Gastrocnemius medialis (tissue), 4 donors: ENCODE data around the gene GOLT1B.

Experiments
- CTCF ChIP-seq, 5 experiments: fragments of 450-650 bp in 3 of 5; fragments of 200-600 bp in 2 of 5; sonication (generic) in 2 of 5; IDR thresholded peaks in 4 of 5; conservative IDR thresholded peaks in 1 of 5; 1 replicate in 4 of 5; 2 replicates in 1 of 5; pipeline ENCODE4 v1.5.1; 2016 to 2019; ENCODE audit warnings: antibody characterized with exemption in 5 of 5, mild to moderate bottlenecking in 3 of 5, moderate library complexity in 3 of 5
- POLR2A ChIP-seq, 2 donors: fragments of 450-650 bp; IDR thresholded peaks; one replicate each; pipeline ENCODE4 v1.6.1; 2017; ENCODE audit warnings: antibody characterized with exemption in 2 of 2, mild to moderate bottlenecking in 2 of 2, moderate library complexity in 2 of 2

DNA sequence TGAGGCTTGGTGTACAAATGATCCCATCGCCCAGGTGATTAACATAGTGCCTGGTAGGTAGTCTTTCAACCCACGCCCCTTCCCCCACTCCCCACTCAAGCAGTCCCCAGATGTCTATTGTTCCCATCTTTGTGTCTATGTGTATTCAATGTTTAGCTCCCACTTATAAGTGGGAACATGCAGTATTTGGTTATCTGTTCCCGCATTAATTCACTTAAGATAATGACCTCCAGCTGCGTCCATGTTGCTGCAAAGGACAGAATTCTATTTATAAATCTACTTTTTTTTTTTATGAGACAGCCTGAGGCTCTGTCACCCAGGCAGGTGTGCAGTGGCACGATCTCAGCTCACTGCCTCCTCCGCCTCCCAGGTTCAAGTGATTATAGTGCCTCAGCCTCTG lies 40.2 kb downstream of the GOLT1B start:
- no peak for TF ChIP-seq CTCF (IDR thresholded peaks at IDR 0.05 in 4 of 5, conservative IDR thresholded peaks at IDR 0.05 in 1 of 5)
- TF ChIP-seq POLR2A (IDR thresholded peaks at IDR 0.05) = no peak
